Activated naive CD4-positive, alpha-beta T cell (primary cell): ENCODE measurements around the gene SLC27A5.

ENCODE experiments used
- DNase-seq, 4 experiments: peaks; one replicate each; lab custom pipeline; 2025; lab: John Stamatoyannopoulos, UW

The SLC27A5 gene

GRCh38 chr19:58511353-58512208, at the start of gene SLC27A5:
TSS of gene SLC27A5 (minus strand) at chr19:58511992. CDS start at chr19:58511955, 37 bp downstream.
- no peak for DNase-seq

- DNase-seq = no peak
Measured at GRCh38 chr19:58560921-58561320, 49.1 kb upstream of the SLC27A5 start.

GRCh38 chr19:58560007-58560887, 48.5 kb upstream of the SLC27A5 start:
- no peak for DNase-seq

GRCh38 chr19:58559275-58560006, 47.6 kb upstream of the SLC27A5 start:
- DNase-seq = no peak

- DNase-seq = no peak
Measured at GRCh38 chr19:58558623-58559274, 47.0 kb upstream of the SLC27A5 start.

GRCh38 chr19:58558066-58558622, 46.4 kb upstream of the SLC27A5 start, which contains the start of gene UBE2M:
TSS of gene UBE2M (minus strand) at chr19:58558611. CDS start at chr19:58558381, 230 bp downstream.
- DNase-seq = no peak

GRCh38 chr19:58557221-58558065, 45.7 kb upstream of the SLC27A5 start:
- no peak for DNase-seq

GRCh38 chr19:58556622-58557220, 44.9 kb upstream of the SLC27A5 start:
- no peak for DNase-seq

GRCh38 chr19:58555920-58556621, 44.3 kb upstream of the SLC27A5 start:
- no peak for DNase-seq

- no peak for DNase-seq
Measured at GRCh38 chr19:58555369-58555885, 43.6 kb upstream of the SLC27A5 start.

GRCh38 chr19:58554494-58555368, 42.9 kb upstream of the SLC27A5 start, which contains the start of gene CHMP2A:
TSS of gene CHMP2A (minus strand) at chr19:58555105. CDS start at chr19:58554212, 893 bp downstream.
- DNase-seq = no peak

- no peak for DNase-seq
Measured at GRCh38 chr19:58553799-58554493, 42.2 kb upstream of the SLC27A5 start.

- DNase-seq = no peak
Measured at GRCh38 chr19:58552655-58553054, 40.9 kb upstream of the SLC27A5 start.

- DNase-seq = no peak
Measured at GRCh38 chr19:58551577-58552471, 40.0 kb upstream of the SLC27A5 start.

- no peak for DNase-seq
Measured at GRCh38 chr19:58551123-58551497, 39.3 kb upstream of the SLC27A5 start.
